Loucy (cell line): ENCODE measurements around the gene THRAP3.

ENCODE experiments used
- H2AFZ ChIP-seq: fragments of 200-600 bp; sonication (generic); 2 replicates; pipeline ENCODE4 v1.6.0; 2016; ENCODE audit warnings: antibody characterized with exemption, mild to moderate bottlenecking, low read length, moderate library complexity
- H3F3A ChIP-seq: fragments of 200-600 bp; 2 replicates; pipeline ENCODE4 v1.6.0; 2016; ENCODE audit warnings: antibody characterized with exemption, low read depth, mild to moderate bottlenecking
- H3K27me3 ChIP-seq: fragments of 200-600 bp; sonication (generic); 2 replicates; pipeline ENCODE4 v1.6.1; 2014; ENCODE audit warnings: low read length, mild to moderate bottlenecking; ENCODE audit not compliant: insufficient read depth, poor library complexity, severe bottlenecking
- H3K36me3 ChIP-seq: fragments of 200-600 bp; sonication (generic); 2 replicates; pipeline ENCODE4 v1.6.1; 2016; ENCODE audit warnings: low read length; ENCODE audit not compliant: insufficient read depth
- H3K4me1 ChIP-seq: fragments of 200-600 bp; sonication (generic); 2 replicates; pipeline ENCODE4 v1.5.1; 2014; ENCODE audit warnings: low read length, mild to moderate bottlenecking; ENCODE audit not compliant: insufficient read depth, poor library complexity, severe bottlenecking
- H3K4me2 ChIP-seq: fragments of 200-600 bp; sonication (generic); 2 replicates; pipeline ENCODE4 v1.6.0; 2014; ENCODE audit warnings: antibody characterized with exemption, low read length, low read depth, mild to moderate bottlenecking; ENCODE audit not compliant: poor library complexity, severe bottlenecking
- H3K4me3 ChIP-seq: fragments of 200-600 bp; sonication (generic); 2 replicates; pipeline ENCODE4 v1.5.1; 2014; ENCODE audit warnings: low read length, mild to moderate bottlenecking, mixed read lengths; ENCODE audit not compliant: poor library complexity, severe bottlenecking
- H3K79me2 ChIP-seq: fragments of 200-600 bp; sonication (generic); 2 replicates; pipeline ENCODE4 v1.6.1; 2014; ENCODE audit warnings: low read length; ENCODE audit not compliant: insufficient read depth
- H3K9ac ChIP-seq: fragments of 200-600 bp; sonication (generic); 2 replicates; pipeline ENCODE4 v1.6.0; 2014; ENCODE audit warnings: mild to moderate bottlenecking, low read depth, low read length, moderate library complexity; ENCODE audit not compliant: poor library complexity, severe bottlenecking
- H3K9me2 ChIP-seq: fragments of 200-600 bp; sonication (generic); replicated peaks from 2 replicates; pipeline ENCODE4 v1.6.1; 2016; ENCODE audit warnings: low read depth, low read length, mixed read lengths
- H3K9me3 ChIP-seq: fragments of 200-600 bp; sonication (generic); 2 replicates; pipeline ENCODE4 v1.6.1; 2014; ENCODE audit warnings: mild to moderate bottlenecking, antibody characterized with exemption, low read length, low read depth; ENCODE audit not compliant: insufficient read depth
- H4K20me1 ChIP-seq: fragments of 200-600 bp; sonication (generic); 2 replicates; pipeline ENCODE4 v1.6.0; 2014; ENCODE audit warnings: antibody characterized with exemption, low read length, mild to moderate bottlenecking; ENCODE audit not compliant: insufficient read depth, poor library complexity, severe bottlenecking
- EZH2phosphoT487 ChIP-seq: fragments of 200-600 bp; IDR thresholded peaks from 2 replicates; pipeline ENCODE4 v1.6.1; 2018; ENCODE audit warnings: antibody characterized with exemption, mild to moderate bottlenecking, moderate library complexity, borderline replicate concordance
- TF ChIP-seq, protein P1 (sequence below): fragments of 200-600 bp; sonication (generic); conservative IDR thresholded peaks from 2 replicates; pipeline ENCODE4 v1.5.1; 2014; ENCODE audit warnings: mild to moderate bottlenecking, antibody characterized with exemption, low read length

Gene THRAP3

DNA sequence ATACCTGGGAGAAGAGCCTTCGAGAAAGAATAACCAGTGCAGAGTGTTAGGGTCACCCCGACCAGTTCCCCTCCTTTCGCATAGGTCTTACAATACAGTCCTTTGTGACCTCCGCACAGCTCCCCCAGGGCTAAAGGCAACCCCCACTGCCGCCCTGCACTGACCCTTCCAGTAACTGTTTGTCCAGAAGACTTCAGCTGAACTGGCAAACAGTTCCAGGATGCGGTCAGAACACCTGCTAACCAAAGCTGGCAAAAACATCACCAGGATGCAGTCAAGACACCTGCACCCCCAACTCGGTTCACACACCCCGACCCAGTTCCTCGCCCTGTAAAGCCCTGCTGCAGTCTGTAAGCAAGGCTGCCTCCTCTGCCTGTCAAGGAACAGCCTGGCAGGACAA, 105.6 kb downstream of the THRAP3 start:
- no peak overlapping the region for H3K4me3 ChIP-seq
- no peaks in the 10 kb centered on the region for H3K79me2 ChIP-seq
- H3K4me1 ChIP-seq = peaks cover 18% of the 10 kb centered on the region
- H3K9ac ChIP-seq = no peak overlapping the region
- no peaks in the 10 kb centered on the region for H3F3A ChIP-seq
- no peaks in the 10 kb centered on the region for H3K9me3 ChIP-seq
- no peak overlapping the region for H3K4me2 ChIP-seq
- H4K20me1 ChIP-seq = no peaks in the 10 kb centered on the region
- no peak for TF ChIP-seq EZH2phosphoT487
- TF ChIP-seq, protein P1, sequence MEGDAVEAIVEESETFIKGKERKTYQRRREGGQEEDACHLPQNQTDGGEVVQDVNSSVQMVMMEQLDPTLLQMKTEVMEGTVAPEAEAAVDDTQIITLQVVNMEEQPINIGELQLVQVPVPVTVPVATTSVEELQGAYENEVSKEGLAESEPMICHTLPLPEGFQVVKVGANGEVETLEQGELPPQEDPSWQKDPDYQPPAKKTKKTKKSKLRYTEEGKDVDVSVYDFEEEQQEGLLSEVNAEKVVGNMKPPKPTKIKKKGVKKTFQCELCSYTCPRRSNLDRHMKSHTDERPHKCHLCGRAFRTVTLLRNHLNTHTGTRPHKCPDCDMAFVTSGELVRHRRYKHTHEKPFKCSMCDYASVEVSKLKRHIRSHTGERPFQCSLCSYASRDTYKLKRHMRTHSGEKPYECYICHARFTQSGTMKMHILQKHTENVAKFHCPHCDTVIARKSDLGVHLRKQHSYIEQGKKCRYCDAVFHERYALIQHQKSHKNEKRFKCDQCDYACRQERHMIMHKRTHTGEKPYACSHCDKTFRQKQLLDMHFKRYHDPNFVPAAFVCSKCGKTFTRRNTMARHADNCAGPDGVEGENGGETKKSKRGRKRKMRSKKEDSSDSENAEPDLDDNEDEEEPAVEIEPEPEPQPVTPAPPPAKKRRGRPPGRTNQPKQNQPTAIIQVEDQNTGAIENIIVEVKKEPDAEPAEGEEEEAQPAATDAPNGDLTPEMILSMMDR = no peak
- H3K9me2 ChIP-seq = no peaks in the 10 kb centered on the region
- H3K27me3 ChIP-seq = no peaks in the 10 kb centered on the region
- no peaks in the 10 kb centered on the region for H3K36me3 ChIP-seq
- no peak overlapping the region for H2AFZ ChIP-seq

DNA sequence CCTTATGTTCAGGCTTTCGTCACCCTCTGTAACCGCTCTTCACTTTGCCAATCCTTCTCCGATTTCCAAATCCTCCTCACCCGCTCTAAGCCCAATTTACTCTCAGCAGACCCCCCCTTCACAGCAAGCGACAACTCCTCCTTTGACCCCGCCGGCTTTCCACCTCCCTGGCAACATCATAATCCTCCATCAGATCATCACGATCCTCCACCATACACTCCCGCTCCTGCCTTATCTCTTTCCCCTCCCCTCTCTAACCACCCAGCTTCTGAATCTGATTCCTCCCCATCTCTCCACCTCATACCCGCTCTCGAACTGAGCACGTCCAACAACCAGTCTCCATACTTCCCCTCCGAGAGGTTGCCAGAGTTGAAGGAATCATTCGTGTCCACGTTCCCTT, 106.7 kb downstream of the THRAP3 start:
- peaks cover 18% of the 10 kb centered on the region for H3K4me1 ChIP-seq
- H3K4me2 ChIP-seq = no peak overlapping the region
- H3K79me2 ChIP-seq = no peaks in the 10 kb centered on the region
- H3K9ac ChIP-seq = no peak overlapping the region
- TF ChIP-seq, protein P1 = no peak
- no peak for TF ChIP-seq EZH2phosphoT487
- no peaks in the 10 kb centered on the region for H4K20me1 ChIP-seq
- H2AFZ ChIP-seq = no peak overlapping the region
- no peaks in the 10 kb centered on the region for H3K9me2 ChIP-seq
- H3K36me3 ChIP-seq = no peaks in the 10 kb centered on the region
- H3F3A ChIP-seq = no peaks in the 10 kb centered on the region
- no peaks in the 10 kb centered on the region for H3K9me3 ChIP-seq
- H3K27me3 ChIP-seq = no peaks in the 10 kb centered on the region
- no peak overlapping the region for H3K4me3 ChIP-seq

DNA sequence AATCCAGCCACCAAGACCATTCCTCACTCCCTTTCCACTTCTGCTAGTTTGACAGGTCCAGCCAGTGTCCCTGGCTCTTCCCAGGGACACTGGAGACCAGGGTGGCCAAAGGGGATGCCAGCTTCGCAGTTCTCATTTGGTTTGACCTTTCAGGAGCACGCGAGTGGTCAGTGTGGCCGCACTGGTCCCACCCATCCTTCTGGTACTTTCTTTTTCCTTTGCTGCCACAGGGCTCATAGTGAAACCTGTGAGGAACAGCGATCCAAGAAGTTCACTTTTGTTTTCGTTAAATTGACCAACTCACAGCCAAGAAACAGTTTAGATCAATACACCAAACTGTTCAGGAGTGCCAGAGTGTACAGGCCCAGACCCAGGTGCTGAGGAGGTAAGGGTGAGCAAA, 113.6 kb downstream of the THRAP3 start:
- Histone ChIP-seq H3K4me3 (no peak overlapping the region), H2AFZ (no peak overlapping the region), H4K20me1 (no peaks in the 10 kb centered on the region), H3K36me3 (no peaks in the 10 kb centered on the region), H3K4me1 (peaks cover 11% of the 10 kb centered on the region), H3K27me3 (no peaks in the 10 kb centered on the region), H3K9me3 (no peaks in the 10 kb centered on the region), H3K9me2 (no peaks in the 10 kb centered on the region), H3K9ac (no peak overlapping the region), H3F3A (no peaks in the 10 kb centered on the region), H3K79me2 (no peaks in the 10 kb centered on the region), H3K4me2 (no peak overlapping the region)
- no peak for TF ChIP-seq EZH2phosphoT487
- TF ChIP-seq, protein P1 = no peak
